ENCODE measurements around the gene SFT2D3.

The SFT2D3 gene

GRCh38 chr2:127664065-127664894 lies 37.0 kb upstream of the SFT2D3 start:
- no peak for DNase-seq (ENCODE audit: low read depth)

- DNase-seq (ENCODE audit: low read depth): no peak
These were observed 36.4 kb upstream of the SFT2D3 start for GRCh38 chr2:127664895-127665225.

GRCh38 chr2:127665267-127665893 lies 35.9 kb upstream of the SFT2D3 start:
- DNase-seq (ENCODE audit: low read depth): no peak

- no peak for DNase-seq (ENCODE audit: low read depth)
These were observed 32.2 kb upstream of the SFT2D3 start for GRCh38 chr2:127669056-127669455.

- no peak for DNase-seq (ENCODE audit: low read depth)
These were observed 31.0 kb upstream of the SFT2D3 start for GRCh38 chr2:127670055-127670956.

- no peak for DNase-seq (ENCODE audit: low read depth)
These were observed 30.4 kb upstream of the SFT2D3 start for GRCh38 chr2:127670957-127671290.

GRCh38 chr2:127671557-127672302 lies 29.6 kb upstream of the SFT2D3 start:
- DNase-seq (ENCODE audit: low read depth): no peak

- DNase-seq (ENCODE audit: low read depth): no peak
These were observed 28.7 kb upstream of the SFT2D3 start for GRCh38 chr2:127672341-127673224.

GRCh38 chr2:127673291-127674069 lies 27.8 kb upstream of the SFT2D3 start:
- no peak for DNase-seq (ENCODE audit: low read depth)

GRCh38 chr2:127674241-127675209 lies 26.8 kb upstream of the SFT2D3 start:
- DNase-seq (ENCODE audit: low read depth): no peak

- DNase-seq (ENCODE audit: low read depth): no peak
These were observed 25.7 kb upstream of the SFT2D3 start, which contains the start of gene LIMS2 for GRCh38 chr2:127675331-127676261. Gene LIMS2, minus strand, starts transcription at chr2:127675530. Its CDS starts 506 bp downstream, at chr2:127675024.

- DNase-seq (ENCODE audit: low read depth): no peak
These were observed 24.4 kb upstream of the SFT2D3 start for GRCh38 chr2:127676906-127677305.

- no peak for DNase-seq (ENCODE audit: low read depth)
These were observed 22.8 kb upstream of the SFT2D3 start for GRCh38 chr2:127678531-127678930.

GRCh38 chr2:127678991-127679390 lies 22.3 kb upstream of the SFT2D3 start:
- no peak for DNase-seq (ENCODE audit: low read depth)

GRCh38 chr2:127679680-127680361 lies 21.5 kb upstream of the SFT2D3 start:
- no peak for DNase-seq (ENCODE audit: low read depth)

GRCh38 chr2:127680706-127681287 lies 20.5 kb upstream of the SFT2D3 start:
- DNase-seq (ENCODE audit: low read depth): no peak

- no peak for DNase-seq (ENCODE audit: low read depth)
These were observed 20.0 kb upstream of the SFT2D3 start for GRCh38 chr2:127681288-127681804.

All from activated T-helper 9 cell treated with anti-CD3 and anti-CD28 coated beads, Interleukin-2, amount 50 U/mL, for 16 hours (primary cell).